ENCODE measurements around the gene BCL2.

The BCL2 gene

DNA sequence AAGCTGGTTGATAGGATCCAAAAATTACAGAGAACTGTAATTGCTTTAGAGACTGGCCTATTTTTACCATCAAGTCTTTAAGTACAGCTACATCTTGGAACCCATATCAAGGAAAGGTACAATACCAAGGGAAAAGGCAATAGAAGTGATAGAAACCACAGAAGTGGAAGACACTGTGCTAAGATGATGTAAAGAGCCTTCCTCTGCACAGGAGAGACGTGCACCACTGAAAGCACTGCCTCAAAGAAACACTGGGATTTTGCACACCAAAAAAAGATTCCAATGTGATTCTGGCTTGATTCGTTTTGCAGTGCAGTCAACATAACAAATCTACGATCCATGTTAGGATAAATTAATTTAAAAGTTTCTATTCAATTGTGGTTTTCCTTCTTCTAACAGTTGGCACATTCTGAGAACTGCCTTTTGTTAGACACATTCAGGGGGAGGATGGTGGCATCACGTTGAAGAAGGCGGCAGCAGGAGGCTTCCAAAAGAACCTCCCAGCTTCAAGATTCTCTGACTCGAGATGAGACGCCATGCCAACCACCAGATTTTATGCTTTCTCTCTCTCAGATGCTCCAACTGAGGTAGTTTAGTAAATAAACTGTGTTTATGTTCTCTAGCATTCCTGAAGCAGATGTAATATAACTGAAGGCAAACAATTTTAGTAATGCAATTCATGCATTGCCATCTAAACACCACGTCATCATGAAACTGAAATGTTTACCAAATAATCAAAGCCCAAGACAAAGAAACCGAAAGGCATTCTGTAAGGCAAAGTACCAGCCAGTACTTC is 102.9 kb downstream of the BCL2 start:
- Histone ChIP-seq H3K27me3 (ENCODE audit: insufficient read depth, low read length, poor library complexity) (no peaks in the 10 kb centered on the region), H3K9ac (ENCODE audit: low read depth, low read length) (peak overlapping the region; percentile 54), H2AFZ (ENCODE audit: low read depth, low read length) (peak overlapping the region; percentile 61), H3K4me2 (ENCODE audit: insufficient read depth, low read length) (peak overlapping the region; percentile 70), H3K27ac (ENCODE audit: low read length) (peak overlapping the region; percentile 88), H3K4me1 (ENCODE audit: insufficient read depth, low read length) (peaks cover 70% of the 10 kb centered on the region), H3K79me2 (ENCODE audit: insufficient read depth, low read length) (peaks cover 94% of the 10 kb centered on the region), H4K20me1 (ENCODE audit: insufficient read depth, low read length) (no peaks in the 10 kb centered on the region), H3K36me3 (ENCODE audit: insufficient read depth, low read length) (peaks cover 9% of the 10 kb centered on the region; the same call in 1 of the 2 replicates), H3K9me3 (ENCODE audit: insufficient read depth, low read length, severe bottlenecking) (no peaks in the 10 kb centered on the region), H3K4me3 (ENCODE audit: low read depth in 1 of 2, low read length in 2 of 2) (peak overlapping the region; percentile 10 to 47; a peak in 3 of 4 replicates)
- DNase-seq (peak; percentile 74), ATAC-seq (ENCODE audit: insufficient read depth, low read depth) (peak; percentile 78)
- no peak for TF ChIP-seq EZH2 (IDR thresholded peaks at IDR 0.05; ENCODE audit: borderline replicate concordance, low read depth, low read length, severe bottlenecking)
- TF ChIP-seq, protein P1, sequence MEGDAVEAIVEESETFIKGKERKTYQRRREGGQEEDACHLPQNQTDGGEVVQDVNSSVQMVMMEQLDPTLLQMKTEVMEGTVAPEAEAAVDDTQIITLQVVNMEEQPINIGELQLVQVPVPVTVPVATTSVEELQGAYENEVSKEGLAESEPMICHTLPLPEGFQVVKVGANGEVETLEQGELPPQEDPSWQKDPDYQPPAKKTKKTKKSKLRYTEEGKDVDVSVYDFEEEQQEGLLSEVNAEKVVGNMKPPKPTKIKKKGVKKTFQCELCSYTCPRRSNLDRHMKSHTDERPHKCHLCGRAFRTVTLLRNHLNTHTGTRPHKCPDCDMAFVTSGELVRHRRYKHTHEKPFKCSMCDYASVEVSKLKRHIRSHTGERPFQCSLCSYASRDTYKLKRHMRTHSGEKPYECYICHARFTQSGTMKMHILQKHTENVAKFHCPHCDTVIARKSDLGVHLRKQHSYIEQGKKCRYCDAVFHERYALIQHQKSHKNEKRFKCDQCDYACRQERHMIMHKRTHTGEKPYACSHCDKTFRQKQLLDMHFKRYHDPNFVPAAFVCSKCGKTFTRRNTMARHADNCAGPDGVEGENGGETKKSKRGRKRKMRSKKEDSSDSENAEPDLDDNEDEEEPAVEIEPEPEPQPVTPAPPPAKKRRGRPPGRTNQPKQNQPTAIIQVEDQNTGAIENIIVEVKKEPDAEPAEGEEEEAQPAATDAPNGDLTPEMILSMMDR (IDR thresholded peaks at IDR 0.05; ENCODE audit: borderline replicate concordance, extremely low read depth, low read length, poor library complexity, severe bottlenecking): no peak

GRCh38 chr18:63213936-63214671 is 105.5 kb downstream of the BCL2 start:
- H4K20me1 ChIP-seq (ENCODE audit: insufficient read depth, low read length): no peaks in the 10 kb centered on the region
- peaks cover 94% of the 10 kb centered on the region for H3K79me2 ChIP-seq (ENCODE audit: insufficient read depth, low read length)
- H3K4me1 ChIP-seq (ENCODE audit: insufficient read depth, low read length): peaks cover 96% of the 10 kb centered on the region
- H3K4me2 ChIP-seq (ENCODE audit: insufficient read depth, low read length): peak overlapping the region; percentile 62
- H3K9ac ChIP-seq (ENCODE audit: low read depth, low read length): peak overlapping the region; percentile 57
- TF ChIP-seq EZH2 (IDR thresholded peaks at IDR 0.05; ENCODE audit: borderline replicate concordance, low read depth, low read length, severe bottlenecking): no peak
- TF ChIP-seq, protein P1 (IDR thresholded peaks at IDR 0.05; ENCODE audit: borderline replicate concordance, extremely low read depth, low read length, poor library complexity, severe bottlenecking): no peak
- ATAC-seq (ENCODE audit: insufficient read depth, low read depth) (no peak), DNase-seq (no peak)
- H3K4me3 ChIP-seq (ENCODE audit: low read depth in 1 of 2, low read length in 2 of 2): peak overlapping the region in 1 of 2 experiments; percentile 12; a peak in 1 of 4 replicates
- no peaks in the 10 kb centered on the region for H3K9me3 ChIP-seq (ENCODE audit: insufficient read depth, low read length, severe bottlenecking)
- no peak overlapping the region for H2AFZ ChIP-seq (ENCODE audit: low read depth, low read length)
- H3K36me3 ChIP-seq (ENCODE audit: insufficient read depth, low read length): peaks cover 16% of the 10 kb centered on the region
- H3K27ac ChIP-seq (ENCODE audit: low read length): peak overlapping the region; percentile 84
- no peaks in the 10 kb centered on the region for H3K27me3 ChIP-seq (ENCODE audit: insufficient read depth, low read length, poor library complexity)

- H3K9ac ChIP-seq (ENCODE audit: low read depth, low read length): peak overlapping the region; percentile 57
- peak; percentile 59 for ATAC-seq (ENCODE audit: insufficient read depth, low read depth)
- H3K4me2 ChIP-seq (ENCODE audit: insufficient read depth, low read length): peak overlapping the region; percentile 62
- no peak overlapping the region for H2AFZ ChIP-seq (ENCODE audit: low read depth, low read length)
- peaks cover 18% of the 10 kb centered on the region for H3K36me3 ChIP-seq (ENCODE audit: insufficient read depth, low read length)
- H4K20me1 ChIP-seq (ENCODE audit: insufficient read depth, low read length): no peaks in the 10 kb centered on the region
- TF ChIP-seq, protein P1 (IDR thresholded peaks at IDR 0.05; ENCODE audit: borderline replicate concordance, extremely low read depth, low read length, poor library complexity, severe bottlenecking): no peak
- no peak for TF ChIP-seq EZH2 (IDR thresholded peaks at IDR 0.05; ENCODE audit: borderline replicate concordance, low read depth, low read length, severe bottlenecking)
- H3K4me3 ChIP-seq (ENCODE audit: low read depth in 1 of 2, low read length in 2 of 2): peak overlapping the region in 1 of 2 experiments; percentile 32; a peak in 2 of 4 replicates
- H3K4me1 ChIP-seq (ENCODE audit: insufficient read depth, low read length): peaks cover 99% of the 10 kb centered on the region
- peak overlapping the region; percentile 84 for H3K27ac ChIP-seq (ENCODE audit: low read length)
- H3K79me2 ChIP-seq (ENCODE audit: insufficient read depth, low read length): peaks cover 94% of the 10 kb centered on the region
- no peaks in the 10 kb centered on the region for H3K9me3 ChIP-seq (ENCODE audit: insufficient read depth, low read length, severe bottlenecking)
- peak; percentile 66 for DNase-seq
- H3K27me3 ChIP-seq (ENCODE audit: insufficient read depth, low read length, poor library complexity): no peaks in the 10 kb centered on the region
These were observed 106.2 kb downstream of the BCL2 start for GRCh38 chr18:63213331-63213900.
